Panc1 (cell line): ENCODE results near the gene GBF1. TPM values are rescaled to one million over a fixed set of nuclear protein-coding genes. Genes with fewer than 3 reads are reported as not detected.

Experiments
- ATAC-seq: fragments of 200-7000 bp; cut with Tn5 transposase; 2 replicates; pipeline ENCODE4 v1.9.1; 2020; ENCODE audit warnings: mild to moderate bottlenecking, moderate library complexity
- BruUV-seq: library from RNA; stranded (reverse); fragments of 400-500 nt; replicated peaks from 2 replicates; lab custom pipeline; 2021; lab: Mats Ljungman, UMichigan
- CTCF ChIA-PET: fragments of 300-600 bp; sonication (Branson Sonifier 250); formaldehyde crosslinking; loops from one replicate; lab custom pipeline; 2022; ENCODE audit warnings: antibody characterized with exemption; lab: Charles Lee
- POLR2A ChIA-PET: fragments of 300-600 bp; sonication (Branson Sonifier 250); formaldehyde crosslinking; loops from one replicate; lab custom pipeline; 2022; ENCODE audit warnings: antibody characterized with exemption; lab: Charles Lee
- DNase-seq: peaks from one replicate; pipeline ENCODE4 v3.0.0-alpha.2; 2010; ENCODE audit warnings: low read depth, low spot score
- H3K27ac ChIP-seq: 2 replicates; pipeline ENCODE4 v1.5.1; 2011; ENCODE audit warnings: mild to moderate bottlenecking, low read length, inconsistent platforms
- H3K27me3 ChIP-seq: fragments of 200-500 bp; sonication (Bioruptor generic); 2 replicates; pipeline ENCODE4 v1.6.0; 2014; ENCODE audit warnings: low read length, inconsistent platforms; ENCODE audit not compliant: control insufficient read depth, insufficient read depth
- H3K36me3 ChIP-seq: fragments of 200-500 bp; sonication (Bioruptor generic); 2 replicates; pipeline ENCODE4 v1.5.1; 2014; ENCODE audit warnings: inconsistent platforms, mild to moderate bottlenecking, low read length, moderate library complexity; ENCODE audit not compliant: control insufficient read depth, insufficient read depth
- H3K4me1 ChIP-seq: 2 replicates; pipeline ENCODE4 v1.5.1; 2011; ENCODE audit warnings: inconsistent platforms, mild to moderate bottlenecking, low read length, moderate library complexity; ENCODE audit not compliant: control insufficient read depth, insufficient read depth
- H3K4me3 ChIP-seq, 2 experiments: 2 replicates each; pipeline ENCODE4 v1.5.1; 2011 to 2012; ENCODE audit warnings: low read depth in 2 of 2, low read length in 2 of 2, mild to moderate bottlenecking in 2 of 2, inconsistent platforms in 1 of 2, moderate library complexity in 1 of 2
- H3K9me3 ChIP-seq: fragments of 200-500 bp; sonication (Bioruptor generic); 2 replicates; pipeline ENCODE4 v1.5.1; 2014; ENCODE audit warnings: low read depth, mild to moderate bottlenecking, inconsistent platforms, low read length, moderate library complexity; ENCODE audit not compliant: control insufficient read depth, insufficient read depth
- POLR2AphosphoS5 ChIP-seq: IDR thresholded peaks from 2 replicates; pipeline ENCODE4 v1.6.1; 2012; ENCODE audit warnings: mild to moderate bottlenecking, low read depth, low read length, moderate library complexity
- REST ChIP-seq, 2 experiments: IDR thresholded peaks; 2 replicates each; pipeline ENCODE4 v1.6.1; 2011 to 2012; ENCODE audit warnings: low read depth in 2 of 2, control low read depth in 1 of 2, low read length in 1 of 2, mild to moderate bottlenecking in 1 of 2, moderate library complexity in 1 of 2; ENCODE audit not compliant: insufficient read depth in 1 of 2
- SIN3A ChIP-seq: IDR thresholded peaks from 2 replicates; pipeline ENCODE4 v1.6.1; 2012; ENCODE audit warnings: low read depth, mild to moderate bottlenecking, low read length, moderate library complexity, borderline replicate concordance; ENCODE audit not compliant: insufficient read depth
- TCF7L2 ChIP-seq: IDR thresholded peaks from 2 replicates; pipeline ENCODE4 v1.6.1; 2011; ENCODE audit warnings: mild to moderate bottlenecking, low read depth, low read length, inconsistent platforms
- in situ Hi-C: cut with HindIII; loops from 2 replicates; pipeline ENCODE4 v1.10.0; 2016; ENCODE audit warnings: low sequenced_read_pairs, low pct_unique_long_range_greater_than_20kb
- intact Hi-C: fragments of 100-400 bp; cut with micrococcal nuclease; formaldehyde crosslinking; loops from one replicate; pipeline ENCODE4 v1.10.0; 2022; ENCODE audit not compliant: unreplicated experiment
- total RNA-seq: library from RNA; stranded (reverse); gene quantifications from one replicate; pipeline ENCODE4 v1.2.1, GENCODE V29; 2021; ENCODE audit not compliant: unreplicated experiment
- TF ChIP-seq, protein P1 (sequence below): fragments of 450-650 bp; IDR thresholded peaks from 2 replicates; pipeline ENCODE4 v1.5.1; 2017; ENCODE audit warnings: mild to moderate bottlenecking

GBF1 gene
- total RNA-seq, 1 experiment from 2014 or later = 65.0 TPM

GRCh38 chr10:102397222-102398171 lies 152.2 kb downstream of the GBF1 start:
- Histone ChIP-seq H3K4me1 (peaks cover 48% of the 10 kb centered on the region), H3K36me3 (peaks cover 4% of the 10 kb centered on the region; the same call in 1 of the 2 replicates)
- intact Hi-C loops = no loop called here

GRCh38 chr10:102398172-102399020 lies 153.1 kb downstream of the GBF1 start:
- Histone ChIP-seq H3K27ac (peak overlapping the region; percentile 62), H3K27me3 (no peaks in the 10 kb centered on the region), H3K4me1 (peaks cover 47% of the 10 kb centered on the region), H3K4me3 (no peak overlapping the region; a peak in 2 of 4 replicates), H3K9me3 (no peaks in the 10 kb centered on the region), H3K36me3 (peaks cover 4% of the 10 kb centered on the region; the same call in 1 of the 2 replicates)
- CTCF ChIA-PET = interaction anchor here (0.7 to 2.7 kb wide), 5 partner anchors 17 to 168 kb away, joined by 4 to 19 read pairs (median 6); no protein-coding TSS in a partner anchor
- POLR2A ChIA-PET = interaction anchor here (0.6 kb wide), 1 partner anchor 17 kb away, joined by 3 read pairs; no protein-coding TSS in a partner anchor
- BruUV-seq = no TSS peak
- in situ Hi-C loops (no loop called here), intact Hi-C loops (no loop called here)
- ATAC-seq (no peak), DNase-seq (no peak)
- no peak for TF ChIP-seq REST (IDR thresholded peaks at IDR 0.05; ENCODE audit: insufficient read depth in 1 of 2, low read depth in 2 of 2, low read length in 1 of 2)
- TF ChIP-seq SIN3A = no peak
- TF ChIP-seq TCF7L2 = no peak
- TF ChIP-seq, protein P1, sequence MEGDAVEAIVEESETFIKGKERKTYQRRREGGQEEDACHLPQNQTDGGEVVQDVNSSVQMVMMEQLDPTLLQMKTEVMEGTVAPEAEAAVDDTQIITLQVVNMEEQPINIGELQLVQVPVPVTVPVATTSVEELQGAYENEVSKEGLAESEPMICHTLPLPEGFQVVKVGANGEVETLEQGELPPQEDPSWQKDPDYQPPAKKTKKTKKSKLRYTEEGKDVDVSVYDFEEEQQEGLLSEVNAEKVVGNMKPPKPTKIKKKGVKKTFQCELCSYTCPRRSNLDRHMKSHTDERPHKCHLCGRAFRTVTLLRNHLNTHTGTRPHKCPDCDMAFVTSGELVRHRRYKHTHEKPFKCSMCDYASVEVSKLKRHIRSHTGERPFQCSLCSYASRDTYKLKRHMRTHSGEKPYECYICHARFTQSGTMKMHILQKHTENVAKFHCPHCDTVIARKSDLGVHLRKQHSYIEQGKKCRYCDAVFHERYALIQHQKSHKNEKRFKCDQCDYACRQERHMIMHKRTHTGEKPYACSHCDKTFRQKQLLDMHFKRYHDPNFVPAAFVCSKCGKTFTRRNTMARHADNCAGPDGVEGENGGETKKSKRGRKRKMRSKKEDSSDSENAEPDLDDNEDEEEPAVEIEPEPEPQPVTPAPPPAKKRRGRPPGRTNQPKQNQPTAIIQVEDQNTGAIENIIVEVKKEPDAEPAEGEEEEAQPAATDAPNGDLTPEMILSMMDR = no peak
- no peak for TF ChIP-seq POLR2AphosphoS5

More at GRCh38 chr10:102397222-102398171, 152.2 kb downstream of the GBF1 start:
- TF ChIP-seq TCF7L2 = no peak
- TF ChIP-seq POLR2AphosphoS5 = no peak
- H3K27me3 ChIP-seq = no peaks in the 10 kb centered on the region; the same call in 1 of the 2 replicates
- no peak overlapping the region for H3K4me3 ChIP-seq
- CTCF ChIA-PET = interaction anchor here (1.0 to 2.7 kb wide), 2 partner anchors 7 to 167 kb away, joined by 4 to 19 read pairs; no protein-coding TSS in a partner anchor
- BruUV-seq = TSS peak; percentile 71
- H3K27ac ChIP-seq = peak overlapping the region; percentile 80; the same call in 1 of the 2 replicates
- no peaks in the 10 kb centered on the region for H3K9me3 ChIP-seq
- no peak for DNase-seq
- POLR2A ChIA-PET = interaction anchor here (0.6 kb wide), 2 partner anchors 13 to 18 kb away, joined by 3 read pairs; no protein-coding TSS in a partner anchor
- no peak for ATAC-seq
- in situ Hi-C loops = no loop called here
